ENCODE results near the gene RNF220. TPM values are rescaled to one million over a fixed set of nuclear protein-coding genes. Genes with fewer than 3 reads are reported as not detected.

RNF220 gene
- total and polyA plus RNA-seq, 9 of the 15 experiments (the other 6 are each of a cell fraction or from before 2014, with no cell fraction given) = 5.1 to 117 (median 66.9) TPM

DNA sequence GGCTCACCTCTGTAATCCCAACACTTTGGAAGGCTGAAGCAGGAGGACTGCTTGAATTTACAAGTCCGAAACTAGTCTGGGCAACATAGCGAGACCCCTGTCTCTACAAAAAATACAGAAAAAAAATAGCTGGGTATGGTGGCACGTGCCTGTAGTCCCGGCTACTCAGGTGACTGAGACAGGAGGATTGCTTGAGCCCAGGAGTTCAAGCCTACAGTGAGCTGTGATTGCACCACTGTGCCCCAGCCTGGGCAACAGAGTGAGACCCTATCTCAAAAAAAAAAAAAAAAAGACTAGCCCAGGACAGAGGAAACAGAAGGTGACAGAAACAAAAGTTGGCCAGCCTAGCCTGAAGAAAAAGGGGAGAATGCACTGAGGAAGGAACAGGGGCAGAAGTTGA lies 290.6 kb downstream of the RNF220 start:
- intact Hi-C loops (cut with micrococcal nuclease) (no loop called here), in situ Hi-C loops (cut with MboI) (no loop called here)
- POLR2A ChIA-PET = interaction anchor here (0.6 to 3.7 kb wide), 5 partner anchors 11 to 139 kb away, joined by 3 to 28 read pairs (median 5); no protein-coding TSS in a partner anchor
- Histone ChIP-seq H3K36me3 (ENCODE audit: control insufficient read depth, insufficient read depth, low read length) (no peaks in the 10 kb centered on the region), H3K9me1 (ENCODE audit: control insufficient read depth, insufficient read depth, low read length) (no peaks in the 10 kb centered on the region), H3K4me1 (replicated peaks in 1 of 2; ENCODE audit: control insufficient read depth in 2 of 2, insufficient read depth in 2 of 2, low read length in 2 of 2) (no peaks in the 10 kb centered on the region), H3K27ac (ENCODE audit: extremely low read depth, low read depth, low read length) (no peak overlapping the region), H3K4me3 (no peak overlapping the region), H2AFZ (ENCODE audit: low read depth, low read length) (no peak overlapping the region), H3K27me3 (ENCODE audit: control insufficient read depth in 2 of 2, insufficient read depth in 2 of 2, low read length in 2 of 2) (peaks cover 11 to 26% of the 10 kb centered on the region in 2 experiments; a peak in 4 of 5 replicates), H3K9me3 (replicated peaks; ENCODE audit: control insufficient read depth, insufficient read depth, low read depth, low read length) (no peaks in the 10 kb centered on the region), H3K9ac (ENCODE audit: insufficient read depth in 1 of 2, low read depth in 2 of 2, low read length in 2 of 2) (no peak overlapping the region), H3K79me2 (ENCODE audit: control insufficient read depth, insufficient read depth, low read length) (no peaks in the 10 kb centered on the region), H3K4me2 (ENCODE audit: insufficient read depth, low read length) (no peak overlapping the region), H4K20me1 (replicated peaks; ENCODE audit: control insufficient read depth, insufficient read depth, low read length) (no peaks in the 10 kb centered on the region)
- CTCF ChIA-PET (ENCODE audit: low intra/inter-chr PET ratio) = no interaction called here
- TF ChIP-seq ZNF121 (CRISPR knock-in tag; conservative IDR thresholded peaks at IDR 0.05) = peak; percentile 70
- TF ChIP-seq MTA3 (IDR thresholded peaks at IDR 0.05; ENCODE audit: borderline replicate concordance) = no peak
- ATAC-seq = no peak
- DNase-seq (ENCODE audit: extremely low read depth in 1 of 4, low spot score in 3 of 4) = no peak
- no peak for FAIRE-seq
- 15% methylated on average over 4 of the region's 4 CpGs for whole genome bisulfite sequencing (ENCODE audit: insufficient coverage, low coverage, missing lambda C conversion rate)
- BruUV-seq (replicated peaks) = no TSS peak

DNA sequence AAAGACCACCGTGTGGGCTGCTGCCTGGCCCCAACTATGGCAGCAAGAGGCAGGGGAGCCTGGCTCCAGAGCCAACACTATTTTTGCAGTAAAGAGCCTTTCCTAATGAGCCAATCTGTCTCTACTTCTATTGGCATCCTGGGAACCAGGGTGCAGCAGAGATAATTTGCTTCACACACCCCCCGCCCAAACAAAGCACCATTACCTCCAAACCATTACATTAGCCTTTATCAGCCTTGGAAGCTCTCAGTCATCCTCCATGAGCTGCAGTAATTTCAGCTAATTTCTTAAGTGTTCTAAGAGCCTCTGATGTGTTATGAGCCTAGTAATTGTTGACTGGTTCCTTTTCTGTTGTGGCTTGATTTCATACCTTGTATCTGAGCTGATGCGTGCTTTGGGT lies 291.0 kb downstream of the RNF220 start:
- FAIRE-seq = no peak
- no peak overlapping the region for H3K27ac ChIP-seq (ENCODE audit: extremely low read depth, low read depth, low read length)

More for the DNA sequence above, 291.0 kb downstream of the RNF220 start:
- Histone ChIP-seq H3K9ac (ENCODE audit: insufficient read depth in 1 of 2, low read depth in 2 of 2, low read length in 2 of 2) (no peak overlapping the region), H3K9me3 (replicated peaks; ENCODE audit: control insufficient read depth, insufficient read depth, low read depth, low read length) (no peaks in the 10 kb centered on the region), H3K4me1 (replicated peaks in 1 of 2; ENCODE audit: control insufficient read depth in 2 of 2, insufficient read depth in 2 of 2, low read length in 2 of 2) (no peaks in the 10 kb centered on the region), H3K9me1 (ENCODE audit: control insufficient read depth, insufficient read depth, low read length) (no peaks in the 10 kb centered on the region), H3K4me3 (no peak overlapping the region), H3K79me2 (ENCODE audit: control insufficient read depth, insufficient read depth, low read length) (no peaks in the 10 kb centered on the region), H3K4me2 (ENCODE audit: insufficient read depth, low read length) (no peak overlapping the region), H3K27me3 (ENCODE audit: control insufficient read depth in 2 of 2, insufficient read depth in 2 of 2, low read length in 2 of 2) (peaks cover 11 to 26% of the 10 kb centered on the region in 2 experiments; a peak in 4 of 5 replicates), H4K20me1 (replicated peaks; ENCODE audit: control insufficient read depth, insufficient read depth, low read length) (no peaks in the 10 kb centered on the region), H2AFZ (ENCODE audit: low read depth, low read length) (no peak overlapping the region), H3K36me3 (ENCODE audit: control insufficient read depth, insufficient read depth, low read length) (no peaks in the 10 kb centered on the region)
- no TSS peak for BruUV-seq (replicated peaks)
- in situ Hi-C loops (cut with MboI) = no loop called here
- DNase-seq (ENCODE audit: extremely low read depth in 1 of 4, low spot score in 3 of 4) = no peak
- POLR2A ChIA-PET = interaction anchor here (0.6 to 3.7 kb wide), 8 partner anchors 8 to 933 kb away, joined by 3 to 28 read pairs (median 3); partner anchors contain the start of gene RPS8
- no peak for TF ChIP-seq SRSF3 (IDR thresholded peaks at IDR 0.05; ENCODE audit: insufficient read depth, low read length)
- no peak for TF ChIP-seq ZNF165 (CRISPR knock-in tag; IDR thresholded peaks at IDR 0.05; ENCODE audit: borderline replicate concordance)
- no peak for TF ChIP-seq SMARCC2 (IDR thresholded peaks at IDR 0.05; ENCODE audit: low read depth)
- TF ChIP-seq STAT5A (IDR thresholded peaks at IDR 0.05; ENCODE audit: borderline replicate concordance, low read length) = no peak
- no peak for TF ChIP-seq KDM2B (CRISPR knock-in tag; IDR thresholded peaks at IDR 0.05)
- no peak for TF ChIP-seq FOXJ3 (CRISPR knock-in tag; IDR thresholded peaks at IDR 0.05)
- no peak for TF ChIP-seq DDX20 (tag; IDR thresholded peaks at IDR 0.05; ENCODE audit: low read depth)
- 4% methylated on average over 3 of the region's 3 CpGs for WGBS (ENCODE audit: insufficient coverage, low coverage, missing lambda C conversion rate)
- no peak for ATAC-seq
- intact Hi-C loops (cut with micrococcal nuclease) = no loop called here
- CTCF ChIA-PET (ENCODE audit: low intra/inter-chr PET ratio) = no interaction called here

All from K562 (cell line).